Coronary artery (tissue), 2 donors: ENCODE results near the gene VAT1L.

Experiments
- DNase-seq: peaks from one replicate; pipeline ENCODE4 v3.0.0-alpha.2; 2017; ENCODE audit warnings: low spot score
- H3K27ac ChIP-seq, 2 donors: fragments of 200-600 bp; sonication (generic); one replicate each; pipeline ENCODE4 v1.5.1; 2016 to 2019
- H3K4me3 ChIP-seq: fragments of 200-600 bp; sonication (generic); 2 replicates; pipeline ENCODE4 v1.5.1; 2016; ENCODE audit warnings: mild to moderate bottlenecking, moderate library complexity
- TF ChIP-seq, protein P1 (sequence below): fragments of 200-600 bp; sonication (generic); IDR thresholded peaks from one replicate; pipeline ENCODE4 v1.5.1; 2019; ENCODE audit warnings: antibody characterized with exemption

VAT1L gene

DNA sequence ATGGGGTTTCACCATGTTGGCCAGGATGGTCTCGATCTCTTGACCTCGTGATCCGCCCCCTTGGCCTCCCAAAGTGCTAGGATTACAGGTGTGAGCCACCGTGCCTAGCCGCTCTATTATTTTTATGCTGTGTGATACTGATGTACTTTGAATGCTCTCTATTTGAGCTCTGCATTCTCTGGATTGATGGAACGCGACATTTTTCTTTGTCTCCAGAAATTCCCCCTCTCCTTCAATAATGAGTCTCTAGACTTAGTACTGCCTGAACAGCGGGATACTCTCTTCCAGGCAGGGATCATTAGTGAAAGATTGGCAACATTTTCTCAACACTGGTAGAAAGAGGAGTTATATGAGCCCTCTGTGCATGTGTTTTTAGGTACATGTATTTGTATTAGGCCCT is 140.6 kb downstream of the VAT1L start:
- Histone ChIP-seq H3K27ac (no peak overlapping the region), H3K4me3 (no peak overlapping the region)
- no peak for DNase-seq
- TF ChIP-seq, protein P1, sequence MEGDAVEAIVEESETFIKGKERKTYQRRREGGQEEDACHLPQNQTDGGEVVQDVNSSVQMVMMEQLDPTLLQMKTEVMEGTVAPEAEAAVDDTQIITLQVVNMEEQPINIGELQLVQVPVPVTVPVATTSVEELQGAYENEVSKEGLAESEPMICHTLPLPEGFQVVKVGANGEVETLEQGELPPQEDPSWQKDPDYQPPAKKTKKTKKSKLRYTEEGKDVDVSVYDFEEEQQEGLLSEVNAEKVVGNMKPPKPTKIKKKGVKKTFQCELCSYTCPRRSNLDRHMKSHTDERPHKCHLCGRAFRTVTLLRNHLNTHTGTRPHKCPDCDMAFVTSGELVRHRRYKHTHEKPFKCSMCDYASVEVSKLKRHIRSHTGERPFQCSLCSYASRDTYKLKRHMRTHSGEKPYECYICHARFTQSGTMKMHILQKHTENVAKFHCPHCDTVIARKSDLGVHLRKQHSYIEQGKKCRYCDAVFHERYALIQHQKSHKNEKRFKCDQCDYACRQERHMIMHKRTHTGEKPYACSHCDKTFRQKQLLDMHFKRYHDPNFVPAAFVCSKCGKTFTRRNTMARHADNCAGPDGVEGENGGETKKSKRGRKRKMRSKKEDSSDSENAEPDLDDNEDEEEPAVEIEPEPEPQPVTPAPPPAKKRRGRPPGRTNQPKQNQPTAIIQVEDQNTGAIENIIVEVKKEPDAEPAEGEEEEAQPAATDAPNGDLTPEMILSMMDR = no peak

DNA sequence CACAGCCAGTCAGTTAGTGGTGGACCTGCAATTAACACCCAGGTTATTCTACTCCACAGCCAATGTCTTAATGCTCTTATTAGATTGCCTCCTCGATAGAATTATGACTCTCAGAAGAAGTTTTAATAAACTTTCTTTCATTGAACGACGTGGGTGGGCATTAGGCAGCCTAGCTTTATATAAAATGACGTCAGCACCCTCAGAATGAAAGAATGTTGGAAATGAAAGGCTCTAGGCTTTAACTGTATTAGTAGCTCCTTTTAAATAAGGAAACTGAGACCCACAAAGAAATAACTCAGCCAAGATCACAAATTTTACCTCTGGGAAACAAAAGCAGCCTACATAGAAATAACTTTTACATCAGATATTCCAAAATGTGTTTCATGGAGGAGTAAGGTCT is 142.7 kb downstream of the VAT1L start:
- Histone ChIP-seq H3K27ac (no peak overlapping the region), H3K4me3 (no peak overlapping the region)
- TF ChIP-seq, protein P1 = no peak
- DNase-seq = no peak

DNA sequence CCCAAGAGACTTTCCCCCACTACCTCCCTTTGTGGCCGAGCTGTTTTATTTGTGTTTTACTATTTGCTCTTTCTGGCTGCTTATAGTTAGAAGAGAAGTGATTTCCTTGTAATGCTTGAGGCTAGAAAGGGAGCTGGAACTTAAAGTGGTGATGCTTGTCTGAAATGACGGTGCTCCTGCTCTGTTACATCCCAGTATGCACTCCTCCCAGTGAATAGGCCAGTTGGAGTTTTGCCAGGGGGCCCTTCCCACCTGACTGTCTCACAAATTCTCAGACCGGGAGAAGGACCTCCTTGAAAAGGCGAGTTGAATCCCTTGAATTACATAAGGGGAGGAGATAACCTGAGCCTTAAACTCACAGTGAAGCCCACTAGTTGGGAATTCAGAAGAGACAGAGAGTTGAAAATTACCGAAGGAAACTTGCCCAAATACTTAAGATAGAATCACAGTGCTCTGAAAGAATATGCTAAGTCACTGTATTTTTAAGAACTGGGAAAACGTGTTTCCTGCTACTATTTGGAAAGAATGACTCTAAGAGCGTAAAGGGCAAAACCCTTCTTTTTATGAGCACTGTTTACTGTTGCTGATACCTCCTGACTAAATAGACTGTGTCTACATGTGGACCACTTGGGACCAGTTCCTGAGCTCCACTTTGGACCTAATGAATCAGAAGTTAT is 149.2 kb downstream of the VAT1L start:
- H3K4me3 ChIP-seq = peak overlapping the region; percentile 17
- peak overlapping the region; percentile 63 to 82 for H3K27ac ChIP-seq
- no peak for DNase-seq
- TF ChIP-seq, protein P1 = no peak

DNA sequence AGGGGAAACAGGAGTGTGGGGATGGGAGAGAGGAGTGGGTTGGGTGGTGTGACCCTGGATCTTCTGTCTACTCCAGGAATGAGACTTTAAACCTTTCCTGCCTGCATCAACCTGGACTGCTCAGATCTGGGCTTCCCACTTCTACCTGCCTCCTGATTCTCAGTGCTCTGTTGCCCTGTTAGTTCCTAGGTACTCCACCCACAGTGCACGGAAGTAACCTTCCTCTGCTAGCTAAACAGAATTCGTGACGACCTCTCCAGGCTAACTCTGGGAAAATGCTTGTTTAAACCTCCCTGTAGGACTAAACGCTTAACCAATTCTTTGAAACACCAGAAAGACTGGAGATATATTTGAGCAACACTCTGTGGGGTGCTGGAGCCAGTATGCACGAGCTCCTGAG is 150.5 kb downstream of the VAT1L start:
- Histone ChIP-seq H3K27ac (peak overlapping the region in 1 of 2 donors; percentile 62), H3K4me3 (no peak overlapping the region)
- DNase-seq = no peak
- TF ChIP-seq, protein P1 = no peak

DNA sequence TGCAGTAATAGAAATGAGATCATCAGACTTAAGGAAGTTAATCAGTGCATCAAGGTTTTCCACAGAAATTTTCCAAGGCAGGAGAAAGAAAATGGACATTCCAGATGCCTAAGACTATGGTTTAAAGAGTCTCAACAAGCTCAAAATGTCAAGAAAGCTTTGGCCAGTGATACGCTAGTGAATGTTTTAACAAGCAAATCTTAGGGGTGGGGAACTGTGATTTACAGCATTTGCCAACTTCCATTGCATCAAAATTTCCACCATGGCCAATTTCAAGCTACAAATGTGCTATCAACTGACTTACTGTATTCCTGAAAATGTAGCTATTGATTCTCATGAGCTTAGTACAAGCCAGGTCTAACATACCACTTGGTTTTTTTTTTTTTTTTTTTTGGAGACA is 151.6 kb downstream of the VAT1L start:
- no peak for DNase-seq
- H3K27ac ChIP-seq = peak overlapping the region in 1 of 2 donors; percentile 62
- TF ChIP-seq, protein P1 = no peak
- H3K4me3 ChIP-seq = no peak overlapping the region

DNA sequence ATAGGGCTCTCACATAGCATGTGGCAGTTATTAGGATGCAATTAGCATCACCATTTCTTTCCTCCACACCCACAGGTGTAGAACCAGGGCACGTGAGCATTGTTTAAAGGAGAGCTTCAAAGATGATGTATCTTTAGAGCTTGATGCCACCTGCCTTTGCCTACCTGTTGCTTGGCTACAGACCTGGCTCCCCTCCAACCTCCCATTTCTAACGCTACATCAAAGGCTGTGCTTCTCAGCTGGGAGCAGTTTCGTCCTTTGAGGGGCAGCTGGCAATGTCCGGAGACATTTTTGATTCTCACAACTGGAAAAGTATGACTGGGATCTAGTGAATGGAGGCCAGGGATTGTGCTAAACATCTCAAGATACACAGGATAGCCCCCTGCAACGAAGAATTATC is 155.4 kb downstream of the VAT1L start:
- TF ChIP-seq, protein P1 = no peak
- H3K4me3 ChIP-seq = no peak overlapping the region
- no peak overlapping the region for H3K27ac ChIP-seq
- DNase-seq = no peak

GRCh38 chr16:77944631-77945030 is 156.3 kb downstream of the VAT1L start:
- no peak for DNase-seq
- Histone ChIP-seq H3K27ac (no peak overlapping the region), H3K4me3 (no peak overlapping the region)
- TF ChIP-seq, protein P1 = no peak
